DOHH2 (cell line): ENCODE data around the gene SETD1A.

ENCODE experiments used
- H3F3A ChIP-seq: fragments of 200-600 bp; sonication (generic), shearing (Covaris generic); 2 replicates; pipeline ENCODE4 v1.6.0; 2016; ENCODE audit warnings: antibody characterized with exemption, mild to moderate bottlenecking; ENCODE audit not compliant: control insufficient read depth, insufficient read depth
- H3K27ac ChIP-seq: fragments of 200-600 bp; sonication (generic); 2 replicates; pipeline ENCODE4 v1.5.1; 2014; ENCODE audit warnings: low read depth, mild to moderate bottlenecking, low read length, moderate library complexity
- H3K27me3 ChIP-seq: fragments of 200-600 bp; sonication (generic); 2 replicates; pipeline ENCODE4 v1.6.1; 2014; ENCODE audit warnings: mild to moderate bottlenecking, low read length, mixed read lengths; ENCODE audit not compliant: control insufficient read depth
- H3K36me3 ChIP-seq: fragments of 200-600 bp; sonication (generic); 2 replicates; pipeline ENCODE4 v1.6.1; 2014; ENCODE audit warnings: mild to moderate bottlenecking, low read length, moderate library complexity, mixed read lengths; ENCODE audit not compliant: control insufficient read depth
- H3K4me1 ChIP-seq: fragments of 200-600 bp; sonication (generic); 2 replicates; pipeline ENCODE4 v1.6.1; 2014; ENCODE audit warnings: mild to moderate bottlenecking, low read length, mixed read lengths; ENCODE audit not compliant: control insufficient read depth
- H3K4me2 ChIP-seq: fragments of 200-600 bp; sonication (generic); 2 replicates; pipeline ENCODE4 v1.6.0; 2014; ENCODE audit warnings: mild to moderate bottlenecking, low read length, moderate library complexity
- H3K4me3 ChIP-seq: fragments of 200-600 bp; sonication (generic); 2 replicates; pipeline ENCODE4 v1.5.1; 2014; ENCODE audit warnings: mild to moderate bottlenecking, low read length, mixed read lengths
- H3K79me2 ChIP-seq: fragments of 200-600 bp; sonication (generic); 2 replicates; pipeline ENCODE4 v1.6.1; 2014; ENCODE audit warnings: mild to moderate bottlenecking, low read length, mixed read lengths; ENCODE audit not compliant: control insufficient read depth
- H3K9me2 ChIP-seq: fragments of 200-600 bp; sonication (generic); replicated peaks from 2 replicates; pipeline ENCODE4 v1.6.1; 2014; ENCODE audit warnings: mild to moderate bottlenecking, low read length, mixed read lengths; ENCODE audit not compliant: control insufficient read depth
- H3K9me3 ChIP-seq: fragments of 200-600 bp; sonication (generic); 2 replicates; pipeline ENCODE4 v1.6.1; 2014; ENCODE audit warnings: antibody characterized with exemption, low read length, mixed read lengths; ENCODE audit not compliant: control insufficient read depth, insufficient read depth
- H4K20me1 ChIP-seq: fragments of 200-600 bp; sonication (generic); 2 replicates; pipeline ENCODE4 v1.6.0; 2014; ENCODE audit warnings: low read depth, mild to moderate bottlenecking, antibody characterized with exemption, low read length, moderate library complexity; ENCODE audit not compliant: control insufficient read depth, insufficient read depth
- EZH2phosphoT487 ChIP-seq: fragments of 200-600 bp; sonication (generic); IDR thresholded peaks from 2 replicates; pipeline ENCODE4 v1.6.1; 2017; ENCODE audit warnings: borderline replicate concordance, mild to moderate bottlenecking, antibody characterized with exemption, low read length, moderate library complexity, mixed read lengths
- TF ChIP-seq, protein P1 (sequence below): fragments of 200-600 bp; sonication (generic); IDR thresholded peaks from one replicate; pipeline ENCODE4 v1.5.1; 2014; ENCODE audit warnings: antibody characterized with exemption, mild to moderate bottlenecking, low read depth, low read length; ENCODE audit not compliant: poor library complexity, severe bottlenecking

The SETD1A gene

DNA sequence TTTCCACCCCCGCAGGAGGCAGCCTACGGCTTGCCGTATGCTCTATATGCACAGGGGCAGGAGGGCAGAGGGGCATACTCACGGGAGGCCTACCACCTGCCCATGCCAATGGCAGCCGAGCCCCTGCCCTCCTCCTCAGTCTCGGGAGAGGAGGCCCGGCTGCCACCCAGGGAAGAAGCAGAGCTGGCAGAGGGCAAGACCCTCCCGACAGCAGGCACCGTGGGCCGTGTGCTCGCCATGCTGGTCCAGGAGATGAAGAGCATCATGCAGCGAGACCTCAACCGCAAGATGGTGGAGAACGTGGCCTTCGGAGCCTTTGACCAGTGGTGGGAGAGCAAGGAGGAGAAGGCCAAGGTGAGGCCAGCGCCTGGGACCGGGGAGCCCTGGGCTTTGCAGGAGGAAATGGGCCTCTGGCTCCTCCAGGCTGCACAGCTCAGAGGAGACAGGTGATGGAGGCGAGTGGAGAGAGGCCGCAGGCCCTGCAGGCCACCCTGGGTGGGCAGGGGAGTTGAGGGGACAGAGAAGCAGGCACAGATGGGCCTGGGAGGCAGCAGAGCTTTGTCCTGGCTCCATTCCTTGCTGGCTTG, 8.6 kb downstream of the SETD1A start:
- Histone ChIP-seq H3K9me3 (no peaks in the 10 kb centered on the region), H3K36me3 (peaks cover 79% of the 10 kb centered on the region), H3K27me3 (no peaks in the 10 kb centered on the region), H3F3A (no peaks in the 10 kb centered on the region), H3K27ac (no peak overlapping the region), H3K4me3 (no peak overlapping the region), H3K79me2 (peaks cover 7% of the 10 kb centered on the region), H3K4me1 (no peaks in the 10 kb centered on the region), H3K9me2 (no peaks in the 10 kb centered on the region), H4K20me1 (no peaks in the 10 kb centered on the region), H3K4me2 (no peak overlapping the region)
- no peak for TF ChIP-seq EZH2phosphoT487
- TF ChIP-seq, protein P1, sequence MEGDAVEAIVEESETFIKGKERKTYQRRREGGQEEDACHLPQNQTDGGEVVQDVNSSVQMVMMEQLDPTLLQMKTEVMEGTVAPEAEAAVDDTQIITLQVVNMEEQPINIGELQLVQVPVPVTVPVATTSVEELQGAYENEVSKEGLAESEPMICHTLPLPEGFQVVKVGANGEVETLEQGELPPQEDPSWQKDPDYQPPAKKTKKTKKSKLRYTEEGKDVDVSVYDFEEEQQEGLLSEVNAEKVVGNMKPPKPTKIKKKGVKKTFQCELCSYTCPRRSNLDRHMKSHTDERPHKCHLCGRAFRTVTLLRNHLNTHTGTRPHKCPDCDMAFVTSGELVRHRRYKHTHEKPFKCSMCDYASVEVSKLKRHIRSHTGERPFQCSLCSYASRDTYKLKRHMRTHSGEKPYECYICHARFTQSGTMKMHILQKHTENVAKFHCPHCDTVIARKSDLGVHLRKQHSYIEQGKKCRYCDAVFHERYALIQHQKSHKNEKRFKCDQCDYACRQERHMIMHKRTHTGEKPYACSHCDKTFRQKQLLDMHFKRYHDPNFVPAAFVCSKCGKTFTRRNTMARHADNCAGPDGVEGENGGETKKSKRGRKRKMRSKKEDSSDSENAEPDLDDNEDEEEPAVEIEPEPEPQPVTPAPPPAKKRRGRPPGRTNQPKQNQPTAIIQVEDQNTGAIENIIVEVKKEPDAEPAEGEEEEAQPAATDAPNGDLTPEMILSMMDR, result no peak

DNA sequence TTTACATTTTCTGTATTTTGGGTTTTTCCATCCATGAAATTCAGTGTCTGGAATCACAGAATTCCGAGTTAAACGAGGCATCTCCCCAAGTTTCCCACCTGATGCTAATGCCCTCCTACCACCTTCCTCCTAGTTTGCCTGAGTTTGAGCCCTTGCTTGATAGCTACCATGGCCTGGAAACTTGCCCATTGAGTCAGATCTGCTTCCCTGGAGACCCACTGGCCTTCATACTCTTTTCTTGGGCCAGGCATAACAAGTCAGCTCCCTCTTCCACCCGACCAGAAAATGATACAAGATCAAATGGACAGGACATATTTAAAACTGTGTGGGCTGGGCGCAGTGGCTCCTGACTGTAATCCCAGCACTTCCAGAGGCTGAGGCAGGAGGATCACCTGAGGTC, 10.2 kb downstream of the SETD1A start:
- peaks cover 3% of the 10 kb centered on the region; the same call in 1 of the 2 replicates for H3K79me2 ChIP-seq
- no peaks in the 10 kb centered on the region for H3K9me2 ChIP-seq
- H4K20me1 ChIP-seq, result no peaks in the 10 kb centered on the region
- H3K36me3 ChIP-seq, result peaks cover 76% of the 10 kb centered on the region
- no peaks in the 10 kb centered on the region for H3K4me1 ChIP-seq
- TF ChIP-seq, protein P1, result no peak
- H3K9me3 ChIP-seq, result no peaks in the 10 kb centered on the region
- H3K4me3 ChIP-seq, result no peak overlapping the region
- H3F3A ChIP-seq, result no peaks in the 10 kb centered on the region
- no peak overlapping the region for H3K27ac ChIP-seq
- H3K4me2 ChIP-seq, result no peak overlapping the region
- H3K27me3 ChIP-seq, result no peaks in the 10 kb centered on the region

DNA sequence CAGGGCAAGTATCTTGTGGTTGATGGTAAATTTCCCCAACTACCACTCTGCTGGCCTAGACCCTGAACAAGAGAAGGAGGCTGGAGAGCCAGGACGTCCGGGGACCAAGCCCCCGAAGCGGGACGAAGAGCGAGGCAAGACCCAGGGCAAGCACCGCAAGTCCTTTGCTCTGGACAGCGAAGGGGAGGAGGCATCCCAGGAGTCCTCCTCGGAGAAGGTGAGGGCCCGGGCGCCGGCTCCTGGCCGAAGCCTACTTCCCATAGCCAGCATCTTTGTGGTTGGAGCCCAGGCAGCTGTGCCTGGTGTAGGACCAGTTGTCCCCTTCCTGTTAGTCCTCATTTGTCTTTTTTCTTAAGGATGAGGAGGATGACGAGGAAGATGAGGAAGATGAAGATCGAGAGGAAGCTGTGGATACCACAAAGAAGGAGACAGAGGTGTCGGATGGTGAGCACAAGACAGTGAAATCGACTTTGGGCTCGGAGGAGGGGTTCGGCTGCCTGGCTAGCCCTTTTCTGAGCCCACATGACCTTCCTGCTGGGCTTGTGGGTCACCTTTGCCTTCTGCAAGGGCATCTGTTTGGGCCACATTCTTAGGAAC, 11.8 kb downstream of the SETD1A start:
- no peak overlapping the region for H3K27ac ChIP-seq
- H3K4me2 ChIP-seq, result no peak overlapping the region
- peaks cover 79% of the 10 kb centered on the region for H3K36me3 ChIP-seq
- H3F3A ChIP-seq, result no peaks in the 10 kb centered on the region
- no peaks in the 10 kb centered on the region for H3K9me3 ChIP-seq
- H3K4me1 ChIP-seq, result no peaks in the 10 kb centered on the region
- H3K27me3 ChIP-seq, result no peaks in the 10 kb centered on the region
- no peaks in the 10 kb centered on the region for H3K9me2 ChIP-seq
- no peaks in the 10 kb centered on the region for H3K79me2 ChIP-seq
- H4K20me1 ChIP-seq, result no peaks in the 10 kb centered on the region
- H3K4me3 ChIP-seq, result no peak overlapping the region
- TF ChIP-seq, protein P1, result no peak
- no peak for TF ChIP-seq EZH2phosphoT487
